Activated CD4-positive, alpha-beta memory T cell treated with anti-CD3 and anti-CD28 coated beads, Interleukin-2, amount 10 ng/mL, durations not matched to agents 7 days and 5 days (primary cell): ENCODE data around the gene GP1BB. TPM values are rescaled to one million over a fixed set of nuclear protein-coding genes. Genes with fewer than 3 reads are reported as not detected.

Source experiments
- CTCF ChIA-PET: fragments of 350-600 bp; sonication (Branson Sonifier 250); formaldehyde crosslinking; loops from one replicate; lab custom pipeline; 2021; ENCODE audit warnings: antibody characterized with exemption, inconsistent platforms; lab: Charles Lee
- POLR2A ChIA-PET: fragments of 350-600 bp; sonication (Branson Sonifier 250); formaldehyde crosslinking; loops from one replicate; lab custom pipeline; 2021; ENCODE audit warnings: antibody characterized with exemption; lab: Charles Lee
- DNase-seq: peaks from one replicate; pipeline ENCODE4 v3.0.0-alpha.2; 2020
- H3K27ac Mint-ChIP-seq: one replicate; pipeline ENCODE4 v1.8.0; 2021; ENCODE audit warnings: mild to moderate bottlenecking, mixed read lengths
- H3K27me3 Mint-ChIP-seq: one replicate; pipeline ENCODE4 v1.8.0; 2021; ENCODE audit warnings: mixed read lengths
- H3K36me3 Mint-ChIP-seq: one replicate; pipeline ENCODE4 v1.8.0; 2021; ENCODE audit warnings: low read depth, mixed read lengths
- H3K4me1 Mint-ChIP-seq: one replicate; pipeline ENCODE4 v1.8.0; 2021; ENCODE audit warnings: mixed read lengths
- H3K4me3 Mint-ChIP-seq: one replicate; pipeline ENCODE4 v1.8.0; 2021; ENCODE audit warnings: mild to moderate bottlenecking, mixed read lengths
- H3K9me3 Mint-ChIP-seq: one replicate; pipeline ENCODE4 v1.8.0; 2021; ENCODE audit warnings: mixed read lengths
- total RNA-seq, 2 experiments: library from RNA; stranded (reverse); gene quantifications; one replicate each; pipeline ENCODE4 v1.2.3, GENCODE V29; 2021

GP1BB gene
- total RNA-seq, 2 experiments from 2014 or later = not detected

GRCh38 chr22:19772673-19773469 lies 49.5 kb downstream of the GP1BB start:
- no peak for DNase-seq

DNA sequence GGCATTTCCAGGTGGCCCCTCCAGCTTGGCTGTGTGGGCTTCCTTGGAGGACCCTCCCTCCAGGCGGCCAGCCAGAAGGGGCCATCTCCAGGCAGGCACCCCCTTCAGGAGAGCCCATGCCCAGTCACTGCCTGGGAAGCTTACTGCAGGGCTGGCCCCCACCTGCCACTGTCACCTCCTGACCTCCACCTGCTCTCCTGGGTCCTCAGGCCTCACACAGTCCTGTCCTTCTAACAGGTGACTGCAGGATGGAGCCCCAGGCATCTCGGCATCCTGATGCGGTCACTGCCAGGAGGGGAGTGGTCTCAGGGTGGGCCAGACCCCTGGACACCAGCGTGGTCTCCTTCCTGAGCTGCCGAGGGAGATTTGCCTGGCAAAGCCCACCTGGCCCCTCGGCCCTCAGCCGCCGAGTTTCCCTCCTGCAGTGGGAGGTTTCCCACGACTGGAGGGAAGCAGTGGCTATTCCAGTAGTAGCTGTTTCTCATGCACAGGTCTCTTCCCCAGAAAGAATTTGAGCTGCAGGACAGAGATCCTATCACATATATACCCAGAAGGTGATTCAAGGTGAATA lies 50.2 kb downstream of the GP1BB start:
- ChIA-PET CTCF (no interaction called here), POLR2A (no interaction called here)
- Mint-ChIP-seq H3K27ac (no peak overlapping the region), H3K9me3 (no peaks in the 10 kb centered on the region), H3K36me3 (no peaks in the 10 kb centered on the region), H3K27me3 (peaks cover 26% of the 10 kb centered on the region), H3K4me1 (peaks cover 4% of the 10 kb centered on the region), H3K4me3 (no peak overlapping the region)
- DNase-seq = no peak

More at GRCh38 chr22:19772673-19773469, 49.5 kb downstream of the GP1BB start:
- Mint-ChIP-seq H3K36me3 (no peaks in the 10 kb centered on the region), H3K4me1 (peaks cover 4% of the 10 kb centered on the region), H3K27me3 (peaks cover 32% of the 10 kb centered on the region), H3K9me3 (no peaks in the 10 kb centered on the region), H3K4me3 (no peak overlapping the region), H3K27ac (no peak overlapping the region)
- POLR2A ChIA-PET = no interaction called here
- CTCF ChIA-PET = interaction anchor here (1.0 kb wide), 1 partner anchor 42 kb away, joined by 3 read pairs; no protein-coding TSS in a partner anchor

Other genes with a start within 250 kb of the GP1BB start
- 10 to 100 TPM; 62.1 to 65.6 TPM for gene UFD1, start 244.3 kb upstream of the GP1BB start, total RNA-seq
- gene CDC45, start 243.6 kb upstream of the GP1BB start, total RNA-seq = 10 to 100 TPM; 53.2 to 56.2 TPM
- gene CLDN5, start 199.1 kb upstream of the GP1BB start, total RNA-seq = under 1 TPM in 1 of 2 experiments, not detected in 1; 0.38 TPM
- not detected for gene SEPTIN5, start 9.0 kb upstream of the GP1BB start, total RNA-seq
- gene TBX1, start 37.2 kb downstream of the GP1BB start, total RNA-seq = not detected
- 1 to 10 TPM; 7.4 to 8.7 TPM for gene GNB1L, start 131.3 kb downstream of the GP1BB start, total RNA-seq
- 10 to 100 TPM; 13.3 to 13.5 TPM for gene RTL10, start 131.3 kb downstream of the GP1BB start, total RNA-seq
- gene COMT, start 218.2 kb downstream of the GP1BB start, total RNA-seq = 10 to 100 TPM; 78.7 to 79.3 TPM
- 10 to 100 TPM; 18.9 to 19.1 TPM for gene TXNRD2, start 218.3 kb downstream of the GP1BB start, total RNA-seq